RWPE2 (cell line): Measurements from ENCODE around the gene SPAAR.
"Not testable (repeated sequence)": the region's sequence is repeated elsewhere in the genome, so short reads cannot be mapped to it uniquely, and the experiment has no call there.

Source experiments
- ATAC-seq: fragments of 200-7000 bp; cut with Tn5 transposase; 3 replicates; pipeline ENCODE4 v1.9.1; 2021; ENCODE audit warnings: low read depth
- DNase-seq: peaks from one replicate; pipeline ENCODE4 v3.0.0-alpha.2; 2020; ENCODE audit warnings: low spot score
- H3K27ac ChIP-seq: fragments of 450-650 bp; 2 replicates; pipeline ENCODE4 v1.5.1; 2017; ENCODE audit warnings: mild to moderate bottlenecking; ENCODE audit not compliant: poor library complexity, severe bottlenecking
- H3K27me3 ChIP-seq: fragments of 250-450 bp; sonication (Bioruptor Pico); 2 replicates; pipeline ENCODE4 v1.5.1; 2021; ENCODE audit warnings: mild to moderate bottlenecking, moderate library complexity; ENCODE audit not compliant: insufficient read depth, poor library complexity, severe bottlenecking
- H3K36me3 ChIP-seq: fragments of 250-450 bp; sonication (Bioruptor Pico); 2 replicates; pipeline ENCODE4 v1.5.1; 2020; ENCODE audit warnings: low read depth, mild to moderate bottlenecking, moderate library complexity
- H3K4me1 ChIP-seq: fragments of 250-450 bp; sonication (Bioruptor Pico); 2 replicates; pipeline ENCODE4 v1.5.1; 2021; ENCODE audit warnings: mild to moderate bottlenecking, moderate library complexity; ENCODE audit not compliant: insufficient read depth, poor library complexity, severe bottlenecking
- H3K4me3 ChIP-seq: fragments of 250-450 bp; sonication (Bioruptor Pico); 2 replicates; pipeline ENCODE4 v1.5.1; 2021; ENCODE audit warnings: mild to moderate bottlenecking, moderate library complexity; ENCODE audit not compliant: severe bottlenecking
- H3K9me3 ChIP-seq: fragments of 250-450 bp; sonication (Bioruptor Pico); 2 replicates; pipeline ENCODE4 v1.5.1; 2021; ENCODE audit warnings: mild to moderate bottlenecking, moderate library complexity; ENCODE audit not compliant: severe bottlenecking
- CTCF ChIP-seq: fragments of 450-650 bp; IDR thresholded peaks from one replicate; pipeline ENCODE4 v1.5.1; 2017; ENCODE audit warnings: mild to moderate bottlenecking, moderate library complexity; ENCODE audit not compliant: poor library complexity, severe bottlenecking

SPAAR gene

DNA sequence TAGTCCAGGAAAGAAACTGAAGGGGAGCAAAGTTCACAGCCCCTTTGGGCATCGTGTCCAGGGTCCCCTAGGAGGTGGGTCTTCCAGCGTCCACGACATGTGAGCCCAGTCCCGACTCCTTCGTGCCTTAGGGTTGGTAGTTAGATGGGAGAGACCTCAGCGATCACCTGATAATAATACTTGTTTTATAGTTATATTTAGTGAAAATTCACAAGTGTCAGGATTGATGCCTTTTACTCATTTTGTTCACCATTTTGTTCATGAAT, 20.1 kb downstream of the SPAAR start:
- no peak for ATAC-seq
- no peak for TF ChIP-seq CTCF
- no peak overlapping the region for H3K27ac ChIP-seq
- H3K4me1 ChIP-seq = peaks cover 3% of the 10 kb centered on the region
- H3K36me3 ChIP-seq = no peaks in the 10 kb centered on the region
- no peak for DNase-seq
- H3K4me3 ChIP-seq = no peak overlapping the region
- no peaks in the 10 kb centered on the region for H3K27me3 ChIP-seq
- no peaks in the 10 kb centered on the region for H3K9me3 ChIP-seq

- no peak for DNase-seq
- TF ChIP-seq CTCF = no peak
- no peak overlapping the region for H3K4me3 ChIP-seq
- no peak overlapping the region for H3K27ac ChIP-seq
- no peaks in the 10 kb centered on the region for H3K9me3 ChIP-seq
- no peaks in the 10 kb centered on the region for H3K36me3 ChIP-seq
- no peaks in the 10 kb centered on the region for H3K4me1 ChIP-seq
- ATAC-seq = no peak
- H3K27me3 ChIP-seq = no peaks in the 10 kb centered on the region
Observed at GRCh38 chr9:35930521-35930920, 21.2 kb downstream of the SPAAR start.

GRCh38 chr9:35930989-35931388, 21.7 kb downstream of the SPAAR start:
- no peaks in the 10 kb centered on the region for H3K9me3 ChIP-seq
- ATAC-seq = no peak
- H3K27me3 ChIP-seq = no peaks in the 10 kb centered on the region
- TF ChIP-seq CTCF = no peak
- DNase-seq = no peak
- H3K4me3 ChIP-seq = no peak overlapping the region
- H3K36me3 ChIP-seq = no peaks in the 10 kb centered on the region
- no peak overlapping the region for H3K27ac ChIP-seq
- H3K4me1 ChIP-seq = no peaks in the 10 kb centered on the region

- no peak for TF ChIP-seq CTCF
- Histone ChIP-seq H3K4me3 (no peak overlapping the region), H3K27ac (no peak overlapping the region), H3K9me3 (no peaks in the 10 kb centered on the region), H3K27me3 (no peaks in the 10 kb centered on the region), H3K4me1 (no peaks in the 10 kb centered on the region), H3K36me3 (no peaks in the 10 kb centered on the region)
- ATAC-seq (no peak), DNase-seq (no peak)
Observed at GRCh38 chr9:35932735-35933134, 23.4 kb downstream of the SPAAR start.

DNA sequence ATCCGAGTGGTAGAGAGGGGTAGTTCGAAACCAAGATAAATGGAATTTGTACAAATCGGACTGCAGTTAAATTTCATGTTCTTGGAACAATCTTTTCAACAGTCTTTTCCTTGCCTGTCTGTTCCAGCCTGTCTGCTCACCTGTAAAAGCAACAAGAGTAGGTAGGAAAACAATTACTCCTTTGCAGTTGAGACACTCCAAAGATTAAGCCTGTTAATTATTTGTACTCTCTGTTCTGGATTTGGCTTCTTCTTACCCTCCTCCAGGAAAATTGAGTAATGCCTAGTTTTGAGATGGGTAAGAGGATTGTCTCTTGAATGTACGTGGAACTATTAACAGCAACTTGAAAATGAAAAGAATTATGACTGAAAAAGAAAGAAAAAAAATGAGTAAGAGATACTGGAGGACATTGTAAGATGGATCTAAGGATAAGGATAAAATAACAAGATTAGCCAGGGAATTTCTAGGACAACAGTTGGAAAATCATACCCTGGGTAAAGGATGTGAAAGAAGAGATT, 24.3 kb downstream of the SPAAR start:
- TF ChIP-seq CTCF = no peak
- no peak overlapping the region for H3K4me3 ChIP-seq
- H3K36me3 ChIP-seq = no peaks in the 10 kb centered on the region
- no peak for ATAC-seq
- no peaks in the 10 kb centered on the region for H3K9me3 ChIP-seq
- H3K4me1 ChIP-seq = no peaks in the 10 kb centered on the region
- no peak overlapping the region for H3K27ac ChIP-seq
- no peak for DNase-seq
- H3K27me3 ChIP-seq = no peaks in the 10 kb centered on the region

DNA sequence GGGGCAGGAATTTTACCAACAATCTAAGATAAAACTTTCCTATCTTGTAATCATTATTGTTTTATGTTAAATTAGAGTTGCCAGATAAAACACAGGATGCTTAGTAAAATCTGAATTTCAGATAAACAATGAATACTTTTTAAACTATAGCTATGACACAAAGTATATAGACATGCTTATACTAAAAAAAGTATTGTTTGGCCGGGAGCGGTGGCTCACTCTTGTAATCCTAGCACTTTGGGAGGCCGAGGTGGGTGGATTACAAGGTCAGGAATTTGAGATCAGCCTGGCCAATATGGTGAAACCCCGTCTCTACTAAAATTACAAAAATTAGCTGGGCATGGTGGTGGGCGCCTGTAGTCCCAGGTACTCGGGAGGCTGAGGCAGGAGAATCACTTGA, 24.8 kb downstream of the SPAAR start:
- H3K9me3 ChIP-seq, H3K4me3 ChIP-seq, H3K27ac ChIP-seq, H3K36me3 ChIP-seq, DNase-seq, ATAC-seq, H3K27me3 ChIP-seq, H3K4me1 ChIP-seq: not testable (repeated sequence)
